Measurements from ENCODE around the gene DDRGK1. TPM values are rescaled to one million over a fixed set of nuclear protein-coding genes. Genes with fewer than 3 reads are reported as not detected.

Gene DDRGK1
- total RNA-seq, 1 donor from 2014 or later, result 108 TPM

- Histone ChIP-seq H3K27me3 (ENCODE audit: control insufficient read depth, insufficient read depth, low read length) (peaks cover 15% of the 10 kb centered on the region), H3K36me3 (ENCODE audit: control insufficient read depth, insufficient read depth, low read length) (no peaks in the 10 kb centered on the region), H3K4me3 (ENCODE audit: low read depth, low read length) (no peak overlapping the region)
- no peak for TF ChIP-seq CTCF (IDR thresholded peaks at IDR 0.05; ENCODE audit: insufficient read depth, low read length, poor library complexity, severe bottlenecking)
- no peak for DNase-seq (ENCODE audit: low read depth)
Measured at GRCh38 chr20:3247638-3248037, 43.2 kb upstream of the DDRGK1 start.

- Histone ChIP-seq H3K27me3 (ENCODE audit: control insufficient read depth, insufficient read depth, low read length) (peaks cover 15% of the 10 kb centered on the region), H3K4me3 (ENCODE audit: low read depth, low read length) (no peak overlapping the region), H3K36me3 (ENCODE audit: control insufficient read depth, insufficient read depth, low read length) (no peaks in the 10 kb centered on the region)
- no peak for TF ChIP-seq CTCF (IDR thresholded peaks at IDR 0.05; ENCODE audit: insufficient read depth, low read length, poor library complexity, severe bottlenecking)
- no peak for DNase-seq (ENCODE audit: low read depth)
Measured at GRCh38 chr20:3246682-3247081, 42.2 kb upstream of the DDRGK1 start.

GRCh38 chr20:3245711-3246110, 41.2 kb upstream of the DDRGK1 start:
- no peak for TF ChIP-seq CTCF (IDR thresholded peaks at IDR 0.05; ENCODE audit: insufficient read depth, low read length, poor library complexity, severe bottlenecking)
- H3K27me3 ChIP-seq (ENCODE audit: control insufficient read depth, insufficient read depth, low read length), result peaks cover 19% of the 10 kb centered on the region
- no peak for DNase-seq (ENCODE audit: low read depth)
- H3K36me3 ChIP-seq (ENCODE audit: control insufficient read depth, insufficient read depth, low read length), result no peaks in the 10 kb centered on the region
- H3K4me3 ChIP-seq (ENCODE audit: low read depth, low read length), result no peak overlapping the region

GRCh38 chr20:3245156-3245555, 40.7 kb upstream of the DDRGK1 start:
- Histone ChIP-seq H3K27me3 (ENCODE audit: control insufficient read depth, insufficient read depth, low read length) (peaks cover 24% of the 10 kb centered on the region), H3K4me3 (ENCODE audit: low read depth, low read length) (no peak overlapping the region), H3K36me3 (ENCODE audit: control insufficient read depth, insufficient read depth, low read length) (no peaks in the 10 kb centered on the region)
- no peak for TF ChIP-seq CTCF (IDR thresholded peaks at IDR 0.05; ENCODE audit: insufficient read depth, low read length, poor library complexity, severe bottlenecking)
- no peak for DNase-seq (ENCODE audit: low read depth)

- no peak for DNase-seq (ENCODE audit: low read depth)
- H3K36me3 ChIP-seq (ENCODE audit: control insufficient read depth, insufficient read depth, low read length), result no peaks in the 10 kb centered on the region
- TF ChIP-seq CTCF (IDR thresholded peaks at IDR 0.05; ENCODE audit: insufficient read depth, low read length, poor library complexity, severe bottlenecking), result no peak
- no peak overlapping the region for H3K4me3 ChIP-seq (ENCODE audit: low read depth, low read length)
- peaks cover 29% of the 10 kb centered on the region for H3K27me3 ChIP-seq (ENCODE audit: control insufficient read depth, insufficient read depth, low read length)
Measured at GRCh38 chr20:3244613-3245012, 40.1 kb upstream of the DDRGK1 start.

- Histone ChIP-seq H3K36me3 (ENCODE audit: control insufficient read depth, insufficient read depth, low read length) (no peaks in the 10 kb centered on the region), H3K4me3 (ENCODE audit: low read depth, low read length) (no peak overlapping the region), H3K27me3 (ENCODE audit: control insufficient read depth, insufficient read depth, low read length) (peaks cover 28% of the 10 kb centered on the region)
- DNase-seq (ENCODE audit: low read depth), result no peak
- no peak for TF ChIP-seq CTCF (IDR thresholded peaks at IDR 0.05; ENCODE audit: insufficient read depth, low read length, poor library complexity, severe bottlenecking)
Measured at GRCh38 chr20:3243718-3244358, 39.4 kb upstream of the DDRGK1 start.
